SK-N-SH treated with all-trans-retinoic acid at 6 μM for 48 hours (cell line): ENCODE measurements around the gene PHF3.

Experiments used
- ARNTL ChIP-seq: fragments of 450-650 bp; formaldehyde crosslinking; IDR thresholded peaks from 2 replicates; pipeline ENCODE4 v1.5.0; 2020; ENCODE audit warnings: low read depth, mild to moderate bottlenecking, moderate library complexity, borderline replicate concordance
- SNAI2 ChIP-seq: fragments of 250-450 bp; sonication (Bioruptor Pico); IDR thresholded peaks from 2 replicates; pipeline ENCODE4 v1.5.0; 2020; ENCODE audit warnings: mild to moderate bottlenecking, moderate library complexity
- TOX ChIP-seq: fragments of 250-450 bp; sonication (Bioruptor Pico); IDR thresholded peaks from 2 replicates; pipeline ENCODE4 v1.8.0; 2021; ENCODE audit warnings: mild to moderate bottlenecking, moderate library complexity, borderline replicate concordance
- ZNF70 ChIP-seq: fragments of 450-650 bp; formaldehyde crosslinking; IDR thresholded peaks from 2 replicates; pipeline ENCODE4 v1.5.0; 2020; ENCODE audit warnings: mild to moderate bottlenecking, moderate library complexity

- TF ChIP-seq ARNTL (CRISPR knock-in tag): no peak
- TF ChIP-seq ZNF70 (CRISPR knock-in tag): no peak
- TF ChIP-seq SNAI2 (CRISPR knock-in tag): no peak
- TF ChIP-seq TOX (CRISPR knock-in tag): no peak
These were observed 968 bp downstream of the PHF3 start for GRCh38 chr6:63636518-63637021.
